GM12878 (cell line): Measurements from ENCODE around the gene IRF2BP1. TPM values are rescaled to one million over a fixed set of nuclear protein-coding genes. Genes with fewer than 3 reads are reported as not detected.

Experiments used
- ATAC-seq: fragments of 200-7000 bp; cut with Tn5 transposase; 3 replicates; pipeline ENCODE4 v1.9.1; 2020; ENCODE audit warnings: mild to moderate bottlenecking, moderate library complexity
- BruUV-seq: library from RNA; stranded (reverse); fragments of 400-500 nt; replicated peaks from 2 replicates; lab custom pipeline; 2021; lab: Mats Ljungman, UMichigan
- CTCF ChIA-PET: fragments of 300-600 bp; sonication (Branson Sonifier 250); formaldehyde crosslinking; extraction: SDS; loops from one replicate; lab custom pipeline; 2021; ENCODE audit warnings: inconsistent platforms; lab: Yijun Ruan, JAX
- POLR2A ChIA-PET: fragments of 350-600 bp; formaldehyde crosslinking; extraction: SDS; loops from one replicate; lab custom pipeline; 2021; ENCODE audit warnings: inconsistent platforms; lab: Charles Lee
- RAD21 ChIA-PET: fragments of 300-600 bp; sonication (Branson Sonifier 250); formaldehyde crosslinking; loops from one replicate; lab custom pipeline; 2023; ENCODE audit warnings: antibody characterized with exemption; ENCODE audit not compliant: unreplicated experiment; lab: Charles Lee
- SMC1A ChIA-PET: fragments of 300-600 bp; sonication (Branson Sonifier 250); formaldehyde crosslinking; loops from one replicate; lab custom pipeline; 2023; ENCODE audit not compliant: unreplicated experiment, uncharacterized antibody; lab: Charles Lee
- DNase-seq: peaks from one replicate; pipeline ENCODE4 v3.0.0-alpha.2; 2011; ENCODE audit warnings: low read depth, low spot score
- FAIRE-seq: peaks from 3 replicates; lab custom pipeline; 2011; peaks lifted over from hg19 to GRCh38; lab: Jason Lieb, UNC
- H2AFZ ChIP-seq: 2 replicates; pipeline ENCODE4 v1.6.0; 2011; ENCODE audit warnings: low read depth, low read length, control low read depth; ENCODE audit not compliant: control insufficient read depth
- H3K27ac ChIP-seq: 2 replicates; pipeline ENCODE4 v1.5.1; 2011; ENCODE audit warnings: control low read depth; ENCODE audit not compliant: control insufficient read depth, insufficient read depth
- H3K27me3 ChIP-seq, 2 experiments: replicated peaks in 1 of 2; 2 replicates each; pipeline versions ENCODE4 v1.6.0 to v1.6.1; 2011; ENCODE audit warnings: low read length in 1 of 2; ENCODE audit not compliant: control insufficient read depth in 2 of 2, insufficient read depth in 2 of 2
- H3K36me3 ChIP-seq, 2 experiments: 2 replicates each; pipeline ENCODE4 v1.5.1; 2011; ENCODE audit warnings: low read length in 1 of 2; ENCODE audit not compliant: control insufficient read depth in 2 of 2, insufficient read depth in 2 of 2
- H3K4me1 ChIP-seq: 2 replicates; pipeline ENCODE4 v1.6.1; 2011; ENCODE audit warnings: mild to moderate bottlenecking, low read length, moderate library complexity, mixed read lengths; ENCODE audit not compliant: control insufficient read depth, insufficient read depth
- H3K4me2 ChIP-seq: 2 replicates; pipeline ENCODE4 v1.6.0; 2011; ENCODE audit warnings: control low read depth; ENCODE audit not compliant: control insufficient read depth, insufficient read depth
- H3K4me3 ChIP-seq: fragments of 200-600 bp; sonication (generic); 2 replicates; pipeline ENCODE4 v1.5.1; 2016
- H3K79me2 ChIP-seq: 2 replicates; pipeline ENCODE4 v1.6.0; 2011; ENCODE audit warnings: low read length; ENCODE audit not compliant: control insufficient read depth, insufficient read depth
- H3K9ac ChIP-seq: 2 replicates; pipeline ENCODE4 v1.8.0; 2011; ENCODE audit warnings: low read length, control low read depth, mixed read lengths; ENCODE audit not compliant: control insufficient read depth, insufficient read depth
- H3K9me3 ChIP-seq: replicated peaks from 3 replicates; pipeline ENCODE4 v1.5.1; 2011; ENCODE audit warnings: mild to moderate bottlenecking, low read length; ENCODE audit not compliant: control insufficient read depth, insufficient read depth
- H4K20me1 ChIP-seq: 2 replicates; pipeline ENCODE4 v1.6.0; 2011; ENCODE audit not compliant: control insufficient read depth, insufficient read depth
- DPF2 ChIP-seq: fragments of 450-650 bp; IDR thresholded peaks from 2 replicates; pipeline ENCODE4 v1.6.1; 2017; ENCODE audit warnings: mild to moderate bottlenecking
- HDGF ChIP-seq: fragments of 450-650 bp; IDR thresholded peaks from 2 replicates; pipeline ENCODE4 v1.6.1; 2016; ENCODE audit warnings: antibody characterized with exemption
- MYC ChIP-seq: IDR thresholded peaks from 2 replicates; pipeline ENCODE4 v1.6.1; 2011; ENCODE audit warnings: mild to moderate bottlenecking, low read length, moderate library complexity, inconsistent platforms; ENCODE audit not compliant: insufficient read depth, insufficient replicate concordance, insufficient read length, severe bottlenecking
- NR2F1 ChIP-seq: fragments of 450-650 bp; conservative IDR thresholded peaks from 2 replicates; pipeline ENCODE4 v1.6.1; 2017; ENCODE audit warnings: mild to moderate bottlenecking
- PML ChIP-seq: IDR thresholded peaks from 2 replicates; pipeline ENCODE4 v1.6.1; 2012; ENCODE audit warnings: low read length, inconsistent platforms
- RAD21 ChIP-seq: IDR thresholded peaks from 2 replicates; pipeline ENCODE4 v1.6.1; 2011; ENCODE audit warnings: mild to moderate bottlenecking, low read depth, low read length, moderate library complexity; ENCODE audit not compliant: insufficient read depth
- SIN3A ChIP-seq: IDR thresholded peaks from 2 replicates; pipeline ENCODE4 v1.6.1; 2012; ENCODE audit warnings: low read depth, low read length, improper control_type of control experiment
- SMARCA5 ChIP-seq: fragments of 450-650 bp; IDR thresholded peaks from 2 replicates; pipeline ENCODE4 v1.6.1; 2017; ENCODE audit warnings: mild to moderate bottlenecking
- WRNIP1 ChIP-seq: IDR thresholded peaks from 2 replicates; pipeline ENCODE4 v1.6.1; 2011; ENCODE audit warnings: low read depth, low read length, improper control_type of control experiment, borderline replicate concordance
- WGBS: methylation state at CpG from one replicate; pipeline ENCODE4 v1.1.6; 2016; ENCODE audit warnings: low lambda C conversion rate; ENCODE audit not compliant: insufficient replicate concordance, insufficient coverage; ENCODE audit errors: missing lambda C conversion rate; 5-methylcytosine and 5-hydroxymethylcytosine counted together
- in situ Hi-C: fragments of 300-500 bp; cut with MboI; formaldehyde crosslinking; loops from 9 replicates; pipeline ENCODE4 v1.14.3; 2018; ENCODE audit warnings: mixed read lengths
- intact Hi-C: fragments of 100-400 bp; cut with micrococcal nuclease; formaldehyde crosslinking; loops from one replicate; pipeline ENCODE4 v1.14.2; 2022; ENCODE audit not compliant: unreplicated experiment
- polyA plus RNA-seq, 11 experiments: library from polyadenylated mRNA; depleted of rRNA in 4 of 11; unstranded in 6 of 11; stranded (reverse) in 5 of 11; fragments of >200 nt; fragmentation: Nextera tagmentation in 4 of 11; fragmentation: Illumina TruSeq in 1 of 11; extraction: Ambion mirVana in 4 of 11; extraction: Trizol in 1 of 11; gene quantifications; 1 replicate in 1 of 11; 2 replicates in 10 of 11; pipeline versions ENCODE4 v1.2.1 to v1.2.3, GENCODE V29; 2011 to 2016; ENCODE audit warnings: inconsistent platforms in 2 of 11, missing spikeins in 2 of 11, low read depth in 1 of 11
- total RNA-seq, 4 experiments: library from RNA; depleted of rRNA in 3 of 4; stranded (reverse); fragments of >200 nt in 3 of 4; fragmentation: Illumina TruSeq in 1 of 4; extraction: Trizol in 1 of 4; gene quantifications; 2 replicates each; pipeline versions ENCODE4 v1.2.1 to v1.2.3, GENCODE V29; 2013 to 2021
- TF ChIP-seq, protein P1 (sequence below): IDR thresholded peaks from 2 replicates; pipeline ENCODE4 v1.6.1; 2012; ENCODE audit warnings: improper control_type of control experiment, low read depth, low read length; ENCODE audit not compliant: insufficient replicate concordance
- TF ChIP-seq, protein P2 (sequence below): fragments of 450-650 bp; formaldehyde crosslinking; IDR thresholded peaks from 2 replicates; pipeline ENCODE4 v1.4.0; 2022; ENCODE audit warnings: mild to moderate bottlenecking, moderate library complexity

The IRF2BP1 gene
- total and polyA plus RNA-seq, 10 of the 15 experiments (the other 5 are each of a cell fraction or from before 2014, with no cell fraction given) = 0.31 to 24.4 (median 4.4) TPM

DNA sequence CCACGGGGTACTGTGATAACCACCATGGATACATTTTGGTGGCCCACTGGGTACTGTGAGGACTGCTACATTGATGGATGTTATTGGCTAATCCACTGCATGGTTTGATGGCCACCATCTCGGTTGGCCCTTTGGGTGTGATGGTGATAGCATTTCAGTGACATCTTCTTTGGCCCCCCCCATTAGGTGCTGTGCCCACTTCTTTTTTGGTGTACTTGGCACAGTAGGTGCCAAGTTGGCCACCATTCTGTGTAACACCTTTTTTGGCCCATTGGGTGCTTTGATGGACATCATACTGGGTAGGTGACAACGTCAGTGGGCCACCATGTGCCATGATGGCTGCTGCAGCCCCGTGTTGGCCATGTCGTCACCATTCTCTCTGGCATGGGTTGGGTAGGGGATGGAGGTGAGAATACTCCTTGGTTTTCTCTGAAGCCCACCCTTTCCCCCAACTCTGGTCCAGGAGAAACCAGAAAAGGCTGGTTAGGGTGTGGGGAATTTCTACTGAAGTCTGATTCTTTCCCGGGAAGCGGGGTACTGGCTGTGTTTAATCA, 12.6 kb downstream of the IRF2BP1 start (continued):
- no peak for TF ChIP-seq SIN3A
- TF ChIP-seq HDGF = no peak

DNA sequence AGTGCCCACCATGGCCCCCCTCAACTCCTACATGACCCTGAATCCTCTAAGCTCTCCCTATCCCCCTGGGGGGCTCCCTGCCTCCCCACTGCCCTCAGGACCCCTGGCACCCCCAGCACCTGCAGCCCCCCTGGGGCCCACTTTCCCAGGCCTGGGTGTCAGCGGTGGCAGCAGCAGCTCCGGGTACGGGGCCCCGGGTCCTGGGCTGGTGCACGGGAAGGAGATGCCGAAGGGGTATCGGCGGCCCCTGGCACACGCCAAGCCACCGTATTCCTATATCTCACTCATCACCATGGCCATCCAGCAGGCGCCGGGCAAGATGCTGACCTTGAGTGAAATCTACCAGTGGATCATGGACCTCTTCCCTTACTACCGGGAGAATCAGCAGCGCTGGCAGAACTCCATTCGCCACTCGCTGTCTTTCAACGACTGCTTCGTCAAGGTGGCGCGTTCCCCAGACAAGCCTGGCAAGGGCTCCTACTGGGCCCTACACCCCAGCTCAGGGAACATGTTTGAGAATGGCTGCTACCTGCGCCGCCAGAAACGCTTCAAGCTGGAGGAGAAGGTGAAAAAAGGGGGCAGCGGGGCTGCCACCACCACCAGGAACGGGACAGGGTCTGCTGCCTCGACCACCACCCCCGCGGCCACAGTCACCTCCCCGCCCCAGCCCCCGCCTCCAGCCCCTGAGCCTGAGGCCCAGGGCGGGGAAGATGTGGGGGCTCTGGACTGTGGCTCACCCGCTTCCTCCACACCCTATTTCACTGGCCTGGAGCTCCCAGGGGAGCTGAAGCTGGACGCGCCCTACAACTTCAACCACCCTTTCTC, 13.6 kb downstream of the IRF2BP1 start:
- in situ Hi-C loops = no loop called here
- Histone ChIP-seq H4K20me1 (no peaks in the 10 kb centered on the region), H3K79me2 (no peaks in the 10 kb centered on the region), H3K36me3 (no peaks in the 10 kb centered on the region), H3K4me3 (no peak overlapping the region), H2AFZ (no peak overlapping the region), H3K9me3 (no peaks in the 10 kb centered on the region), H3K4me1 (peaks cover 8% of the 10 kb centered on the region), H3K4me2 (no peak overlapping the region), H3K27me3 (no peaks in the 10 kb centered on the region; a peak in 1 of 4 replicates), H3K9ac (no peak overlapping the region), H3K27ac (no peak overlapping the region)
- DNase-seq (no peak), FAIRE-seq (no peak), ATAC-seq (no peak)
- RAD21 ChIA-PET = interaction anchor here (0.8 kb wide), 1 partner anchor 9 kb away, joined by 3 read pairs; the partner anchor contains the start of gene SYMPK
- BruUV-seq = no TSS peak
- 65% methylated on average over 25 of the region's 34 CpGs for WGBS
- intact Hi-C loops = no loop called here
- CTCF ChIA-PET = no interaction called here
- POLR2A ChIA-PET = interaction anchor here (0.9 to 1.2 kb wide), 2 partner anchors 9 to 10 kb away, joined by 3 read pairs; no protein-coding TSS in a partner anchor
- SMC1A ChIA-PET = interaction anchor here (1.2 to 10.0 kb wide), 2 partner anchors 8 to 9 kb away, joined by 3 to 98 read pairs; partner anchors contain the start of gene FOXA3
- no peak for TF ChIP-seq MYC
- no peak for TF ChIP-seq SMARCA5
- no peak for TF ChIP-seq PML
- TF ChIP-seq, protein P1, sequence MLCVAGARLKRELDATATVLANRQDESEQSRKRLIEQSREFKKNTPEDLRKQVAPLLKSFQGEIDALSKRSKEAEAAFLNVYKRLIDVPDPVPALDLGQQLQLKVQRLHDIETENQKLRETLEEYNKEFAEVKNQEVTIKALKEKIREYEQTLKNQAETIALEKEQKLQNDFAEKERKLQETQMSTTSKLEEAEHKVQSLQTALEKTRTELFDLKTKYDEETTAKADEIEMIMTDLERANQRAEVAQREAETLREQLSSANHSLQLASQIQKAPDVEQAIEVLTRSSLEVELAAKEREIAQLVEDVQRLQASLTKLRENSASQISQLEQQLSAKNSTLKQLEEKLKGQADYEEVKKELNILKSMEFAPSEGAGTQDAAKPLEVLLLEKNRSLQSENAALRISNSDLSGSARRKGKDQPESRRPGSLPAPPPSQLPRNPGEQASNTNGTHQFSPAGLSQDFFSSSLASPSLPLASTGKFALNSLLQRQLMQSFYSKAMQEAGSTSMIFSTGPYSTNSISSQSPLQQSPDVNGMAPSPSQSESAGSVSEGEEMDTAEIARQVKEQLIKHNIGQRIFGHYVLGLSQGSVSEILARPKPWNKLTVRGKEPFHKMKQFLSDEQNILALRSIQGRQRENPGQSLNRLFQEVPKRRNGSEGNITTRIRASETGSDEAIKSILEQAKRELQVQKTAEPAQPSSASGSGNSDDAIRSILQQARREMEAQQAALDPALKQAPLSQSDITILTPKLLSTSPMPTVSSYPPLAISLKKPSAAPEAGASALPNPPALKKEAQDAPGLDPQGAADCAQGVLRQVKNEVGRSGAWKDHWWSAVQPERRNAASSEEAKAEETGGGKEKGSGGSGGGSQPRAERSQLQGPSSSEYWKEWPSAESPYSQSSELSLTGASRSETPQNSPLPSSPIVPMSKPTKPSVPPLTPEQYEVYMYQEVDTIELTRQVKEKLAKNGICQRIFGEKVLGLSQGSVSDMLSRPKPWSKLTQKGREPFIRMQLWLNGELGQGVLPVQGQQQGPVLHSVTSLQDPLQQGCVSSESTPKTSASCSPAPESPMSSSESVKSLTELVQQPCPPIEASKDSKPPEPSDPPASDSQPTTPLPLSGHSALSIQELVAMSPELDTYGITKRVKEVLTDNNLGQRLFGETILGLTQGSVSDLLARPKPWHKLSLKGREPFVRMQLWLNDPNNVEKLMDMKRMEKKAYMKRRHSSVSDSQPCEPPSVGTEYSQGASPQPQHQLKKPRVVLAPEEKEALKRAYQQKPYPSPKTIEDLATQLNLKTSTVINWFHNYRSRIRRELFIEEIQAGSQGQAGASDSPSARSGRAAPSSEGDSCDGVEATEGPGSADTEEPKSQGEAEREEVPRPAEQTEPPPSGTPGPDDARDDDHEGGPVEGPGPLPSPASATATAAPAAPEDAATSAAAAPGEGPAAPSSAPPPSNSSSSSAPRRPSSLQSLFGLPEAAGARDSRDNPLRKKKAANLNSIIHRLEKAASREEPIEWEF = no peak
- no peak for TF ChIP-seq NR2F1
- TF ChIP-seq, protein P2, sequence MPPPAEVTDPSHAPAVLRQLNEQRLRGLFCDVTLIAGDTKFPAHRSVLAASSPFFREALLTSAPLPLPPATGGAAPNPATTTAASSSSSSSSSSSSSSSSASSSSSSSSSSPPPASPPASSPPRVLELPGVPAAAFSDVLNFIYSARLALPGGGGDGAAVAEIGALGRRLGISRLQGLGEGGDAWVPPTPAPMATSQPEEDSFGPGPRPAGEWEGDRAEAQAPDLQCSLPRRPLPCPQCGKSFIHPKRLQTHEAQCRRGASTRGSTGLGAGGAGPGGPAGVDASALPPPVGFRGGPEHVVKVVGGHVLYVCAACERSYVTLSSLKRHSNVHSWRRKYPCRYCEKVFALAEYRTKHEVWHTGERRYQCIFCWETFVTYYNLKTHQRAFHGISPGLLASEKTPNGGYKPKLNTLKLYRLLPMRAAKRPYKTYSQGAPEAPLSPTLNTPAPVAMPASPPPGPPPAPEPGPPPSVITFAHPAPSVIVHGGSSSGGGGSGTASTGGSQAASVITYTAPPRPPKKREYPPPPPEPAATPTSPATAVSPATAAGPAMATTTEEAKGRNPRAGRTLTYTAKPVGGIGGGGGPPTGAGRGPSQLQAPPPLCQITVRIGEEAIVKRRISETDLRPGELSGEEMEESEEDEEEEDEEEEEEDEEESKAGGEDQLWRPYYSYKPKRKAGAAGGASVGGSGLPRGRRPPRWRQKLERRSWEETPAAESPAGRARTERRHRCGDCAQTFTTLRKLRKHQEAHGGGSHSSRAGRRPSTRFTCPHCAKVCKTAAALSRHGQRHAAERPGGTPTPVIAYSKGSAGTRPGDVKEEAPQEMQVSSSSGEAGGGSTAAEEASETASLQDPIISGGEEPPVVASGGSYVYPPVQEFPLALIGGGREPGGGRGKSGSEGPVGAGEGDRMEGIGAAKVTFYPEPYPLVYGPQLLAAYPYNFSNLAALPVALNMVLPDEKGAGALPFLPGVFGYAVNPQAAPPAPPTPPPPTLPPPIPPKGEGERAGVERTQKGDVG (CRISPR knock-in tag) = no peak
- TF ChIP-seq RAD21 = no peak
- TF ChIP-seq DPF2 = no peak
- TF ChIP-seq WRNIP1 = no peak
